ENCODE results near the gene PRUNE1.

Gene PRUNE1

DNA sequence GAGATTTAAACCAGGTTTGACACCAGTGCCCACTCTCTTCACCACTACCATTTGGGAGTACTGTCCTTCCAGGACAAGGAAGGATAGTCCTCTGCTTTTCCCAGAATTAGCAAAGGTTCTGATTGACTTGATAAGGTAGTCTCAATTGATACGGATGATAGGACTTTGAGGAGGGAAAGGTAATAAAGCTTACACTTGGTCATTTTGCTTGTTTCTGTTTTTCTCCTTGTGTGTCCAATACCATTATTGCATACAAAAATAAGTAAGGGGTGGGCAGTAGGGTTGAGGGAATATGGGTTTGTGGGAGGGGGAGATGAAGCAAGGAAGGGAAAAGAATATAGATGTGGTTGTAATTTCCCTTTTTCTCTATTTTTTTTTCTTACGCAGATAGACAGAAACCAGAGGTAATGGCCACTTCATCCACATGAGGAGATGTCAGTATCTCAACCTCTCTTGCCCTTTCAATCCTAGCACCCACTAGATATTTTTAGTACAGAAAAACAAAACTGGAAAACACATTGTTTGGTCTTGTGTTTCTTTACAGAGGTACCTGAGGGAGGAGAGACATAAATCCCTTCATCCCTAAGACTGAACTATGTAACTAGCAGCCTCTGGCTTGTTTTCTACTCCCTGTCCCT lies 41.9 kb downstream of the PRUNE1 start:
- DNase-seq (ENCODE audit: low spot score), result no peak

DNA sequence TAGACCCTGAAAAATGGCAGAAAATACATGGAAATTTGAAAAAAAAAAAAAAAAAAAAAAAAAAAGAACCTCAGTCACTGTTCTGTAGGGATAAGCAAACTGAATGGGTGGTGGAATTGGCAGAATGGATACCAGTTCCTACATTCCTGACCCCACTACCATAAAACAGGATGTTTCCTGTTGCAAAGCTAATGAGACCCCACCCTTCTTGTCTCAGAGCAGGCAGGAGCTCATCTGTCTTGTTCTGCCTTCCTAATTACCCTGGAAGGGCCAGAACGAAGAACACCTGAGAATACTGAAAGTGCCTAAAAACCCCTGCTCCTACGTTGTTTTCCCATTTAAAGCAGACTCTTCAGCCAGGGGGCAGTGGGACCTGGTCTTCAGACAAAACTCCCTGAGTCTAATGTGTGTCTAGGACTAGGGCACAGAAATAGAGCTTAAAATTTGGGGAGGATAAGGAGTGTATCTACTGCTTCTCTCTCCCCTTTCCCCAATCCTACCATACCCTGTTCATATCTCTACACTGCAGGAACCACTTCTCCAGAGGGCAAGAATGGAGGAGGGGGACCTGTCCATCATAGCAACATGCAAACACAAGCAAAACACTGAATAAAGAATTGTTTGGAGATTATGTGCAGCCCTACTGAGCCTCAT lies 43.2 kb downstream of the PRUNE1 start:
- DNase-seq (ENCODE audit: low spot score), result no peak

DNA sequence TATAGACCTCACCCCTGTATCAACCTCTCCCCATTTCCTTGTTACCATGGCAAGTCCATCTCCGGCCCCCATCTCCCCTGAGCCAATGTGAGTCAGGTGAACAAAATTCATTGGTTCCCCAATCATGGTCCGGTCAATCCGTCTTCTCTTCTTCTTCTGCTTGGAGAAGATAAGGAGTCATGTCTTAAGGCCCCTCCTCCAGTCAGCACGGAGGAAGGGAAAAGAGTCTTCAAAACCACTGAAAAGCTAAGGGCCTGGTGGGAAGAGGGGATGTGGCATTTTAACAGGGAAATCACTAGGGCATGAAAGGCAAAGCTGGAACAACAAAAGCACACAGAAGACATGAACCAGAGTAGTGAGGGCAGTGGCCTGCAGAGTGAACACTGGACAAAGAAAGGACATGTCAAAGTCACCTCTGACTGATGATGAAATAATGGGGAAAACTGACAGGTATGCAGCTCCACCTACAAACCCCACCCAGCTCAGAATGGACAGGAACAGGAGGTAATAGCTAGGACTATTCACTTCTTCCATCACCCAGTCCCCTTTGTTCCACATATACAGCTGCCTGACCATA lies 46.8 kb downstream of the PRUNE1 start:
- no peak for DNase-seq (ENCODE audit: low spot score)

DNA sequence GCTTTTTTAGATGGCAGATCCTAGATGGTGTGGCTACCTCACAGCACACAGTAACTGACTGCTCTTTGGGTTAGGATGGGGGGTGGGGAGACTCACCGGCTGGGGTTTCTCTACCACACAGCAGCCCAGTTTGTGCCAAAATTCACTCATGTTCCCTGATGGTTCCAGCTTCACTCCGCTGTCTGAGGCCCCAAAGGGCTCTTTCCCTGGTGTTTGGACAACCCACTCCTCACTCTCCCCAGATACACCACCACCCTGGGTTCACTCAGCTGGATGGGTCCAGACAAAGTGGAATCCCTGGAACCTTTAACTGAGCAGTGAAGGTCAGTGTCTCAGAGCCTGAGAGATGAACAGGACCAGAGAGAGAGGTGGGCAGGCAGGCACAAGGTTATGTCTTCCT lies 47.3 kb downstream of the PRUNE1 start:
- no peak for DNase-seq (ENCODE audit: low spot score)

DNA sequence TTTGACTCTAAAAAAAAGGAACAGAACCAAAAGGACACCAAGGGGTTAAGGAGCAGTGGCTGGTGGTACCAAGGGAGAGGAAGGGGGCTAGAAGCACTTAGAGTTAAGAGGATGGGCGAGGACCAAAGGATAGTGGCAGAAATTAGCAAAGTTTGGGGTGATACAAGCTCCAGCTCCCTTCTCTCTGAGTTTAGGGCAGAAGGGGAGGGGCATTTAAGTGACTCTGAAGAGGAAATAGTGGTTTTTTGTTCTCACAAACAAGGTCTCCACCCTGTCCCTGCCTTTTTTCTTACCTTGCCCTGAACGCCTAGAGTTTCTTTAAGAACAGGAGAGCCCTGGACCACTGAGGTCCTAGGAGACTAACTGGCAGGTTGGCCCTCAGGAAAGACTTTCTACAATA lies 47.9 kb downstream of the PRUNE1 start:
- peak; percentile 43 for DNase-seq (ENCODE audit: low spot score)

DNA sequence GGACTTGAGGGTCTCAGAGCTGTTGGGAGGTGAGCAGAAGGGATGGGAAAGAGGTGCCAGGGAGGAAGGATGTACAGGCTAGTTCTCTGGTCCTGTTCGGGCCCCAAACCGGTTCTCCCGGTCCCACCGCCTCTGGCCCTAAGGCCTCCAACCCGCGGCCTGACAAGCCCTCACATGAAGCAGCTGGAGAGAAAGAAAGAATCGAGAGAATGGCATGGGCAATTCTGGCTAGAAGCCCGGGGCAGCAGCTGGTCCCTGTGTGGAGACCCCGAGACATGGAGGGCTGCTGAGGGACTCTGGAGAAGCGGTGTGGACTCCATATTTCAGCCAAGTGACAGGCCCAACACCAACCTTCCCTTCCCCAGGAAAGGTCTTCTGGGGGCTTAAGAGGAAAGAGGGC lies 50.4 kb downstream of the PRUNE1 start:
- peak; percentile 6 for DNase-seq (ENCODE audit: low spot score)

DNA sequence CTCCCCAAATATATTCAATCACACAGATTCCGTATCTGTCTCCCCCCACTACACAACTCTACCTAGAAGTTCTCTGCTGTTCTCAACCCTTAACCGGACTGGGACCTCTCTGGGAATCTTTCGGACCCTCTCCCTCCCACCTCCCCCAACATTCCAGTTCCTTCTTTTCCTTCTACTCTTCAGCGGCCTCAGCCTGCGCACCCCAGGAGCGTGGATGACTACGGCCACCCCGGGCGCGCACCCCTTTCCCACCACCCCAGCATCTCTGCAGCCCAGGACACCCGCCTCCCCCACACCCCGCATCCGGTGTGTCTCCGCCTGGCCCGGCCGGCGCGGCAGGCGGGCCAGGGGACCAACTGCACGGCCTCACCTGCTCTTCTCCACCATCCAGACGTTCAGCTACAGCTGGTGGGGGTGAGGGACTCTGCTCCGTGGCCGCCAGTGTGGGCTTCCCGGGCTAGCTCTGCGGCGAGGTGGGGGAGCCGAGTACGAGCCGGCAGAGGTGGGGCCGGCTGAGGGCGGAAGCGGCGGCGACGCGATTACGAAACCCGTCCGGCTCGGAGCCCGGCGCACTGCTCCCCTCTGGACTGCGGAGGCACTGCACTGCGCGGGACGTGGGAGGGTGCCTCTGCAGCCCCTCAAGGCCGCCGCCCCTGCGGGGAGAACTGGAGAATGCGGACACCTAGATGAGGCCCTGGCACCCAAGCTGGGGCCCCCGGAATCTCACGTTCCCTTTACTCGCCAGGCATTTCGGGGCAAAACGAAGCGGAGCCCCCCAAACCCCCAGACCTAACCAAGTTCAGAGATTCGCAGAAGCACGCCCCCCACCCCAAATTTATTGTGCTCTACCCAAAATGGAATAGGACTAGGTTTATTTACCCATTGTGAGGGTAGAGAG lies 51.1 kb downstream of the PRUNE1 start, which contains the start of gene CDC42SE1:
Gene CDC42SE1, minus strand, starts transcription at position 514 of the 898 bp plus-strand sequence. CDS start 3,892 bp downstream, outside the sequence.
- DNase-seq (ENCODE audit: low spot score), result peak; percentile 88

DNA sequence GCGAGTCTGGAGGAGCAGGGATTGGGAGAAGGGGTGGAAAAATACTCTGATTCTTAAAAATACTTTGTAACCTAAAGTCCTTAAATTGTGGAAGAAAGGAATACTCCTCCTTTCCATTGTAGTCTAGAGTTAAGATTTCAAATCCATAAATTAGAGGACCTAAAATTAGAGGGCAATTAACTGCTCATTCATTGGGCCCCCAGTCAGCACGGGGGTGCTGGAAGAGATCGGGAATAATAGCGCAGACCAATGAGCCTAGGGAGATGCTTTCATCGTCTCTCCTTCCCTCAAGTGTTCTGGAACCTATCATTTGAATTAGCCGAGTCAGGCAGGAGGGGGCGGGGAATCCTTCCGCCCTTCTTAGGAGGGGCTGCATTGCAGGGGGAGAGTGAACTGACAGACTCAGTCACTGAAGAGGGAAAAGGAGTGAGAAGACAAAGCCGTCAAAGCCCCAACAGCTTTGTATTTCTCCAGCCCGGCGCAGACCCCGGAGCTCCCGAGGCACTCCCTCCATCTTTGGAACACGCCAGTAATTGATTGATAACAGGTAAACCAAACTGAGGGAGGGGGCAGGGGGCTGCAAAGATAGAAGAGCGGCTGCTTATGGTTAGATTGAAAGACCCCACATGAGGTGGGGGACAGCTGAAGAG lies 51.9 kb downstream of the PRUNE1 start, which contains the start of gene MLLT11:
Gene MLLT11, plus strand, starts transcription at position 391 of the 650 bp plus-strand sequence. CDS start 6,828 bp downstream, outside the sequence.
- no peak for DNase-seq (ENCODE audit: low spot score)

DNA sequence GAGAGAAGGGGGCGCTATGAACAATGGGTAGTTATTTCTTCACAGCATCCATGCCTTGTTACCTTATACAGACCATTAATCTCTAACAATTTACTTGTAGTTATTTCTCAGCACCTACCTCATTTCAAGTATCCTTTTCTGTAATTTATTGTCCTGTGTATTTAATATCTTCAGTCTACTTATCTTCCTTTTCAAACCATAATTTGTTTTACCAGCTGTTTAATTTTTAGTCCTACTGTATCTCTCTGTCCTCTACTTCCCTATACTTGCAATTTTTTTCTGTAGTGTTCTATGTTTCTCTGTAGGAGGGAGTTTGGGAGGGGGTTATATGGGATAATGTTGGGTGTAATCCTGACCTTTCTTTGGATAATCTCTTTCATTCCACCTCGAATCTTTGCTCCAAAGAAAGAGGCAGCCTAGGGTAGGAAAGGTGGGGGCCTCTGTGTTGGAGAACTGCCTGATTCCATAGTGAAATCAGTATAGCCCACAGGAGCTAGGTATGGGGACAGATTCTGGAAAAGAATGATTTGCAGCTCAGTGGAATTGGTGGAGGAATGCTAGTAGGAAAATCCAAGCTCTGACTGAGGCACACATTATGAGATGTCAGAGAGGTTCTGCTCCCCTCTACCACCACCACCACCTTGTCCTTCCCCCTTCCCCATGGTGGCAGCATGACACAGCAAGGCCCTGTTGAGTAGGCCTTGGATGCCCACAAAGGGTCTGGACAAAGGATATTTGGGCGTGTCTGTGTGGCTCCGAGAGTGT lies 52.6 kb downstream of the PRUNE1 start:
- DNase-seq (ENCODE audit: low spot score), result no peak

DNA sequence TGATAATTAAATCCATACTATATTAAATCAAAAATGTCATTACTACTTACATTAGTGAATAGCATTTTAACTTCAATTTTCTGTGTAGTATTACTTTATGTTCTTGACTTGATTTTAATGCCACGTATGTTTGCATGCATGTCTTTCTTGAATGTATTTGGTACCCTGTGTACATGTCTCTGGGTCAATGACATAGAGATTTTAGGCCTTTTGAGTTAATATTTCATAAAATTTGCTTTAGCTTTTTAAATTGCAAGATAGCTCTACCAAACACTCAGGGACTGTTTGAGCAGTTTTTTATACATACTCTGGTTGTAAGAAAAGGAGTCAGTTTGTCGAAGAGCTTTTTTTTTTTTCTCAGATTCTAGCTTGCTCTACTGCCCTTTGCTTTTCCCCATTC lies 53.5 kb downstream of the PRUNE1 start:
- DNase-seq (ENCODE audit: low spot score), result no peak

DNA sequence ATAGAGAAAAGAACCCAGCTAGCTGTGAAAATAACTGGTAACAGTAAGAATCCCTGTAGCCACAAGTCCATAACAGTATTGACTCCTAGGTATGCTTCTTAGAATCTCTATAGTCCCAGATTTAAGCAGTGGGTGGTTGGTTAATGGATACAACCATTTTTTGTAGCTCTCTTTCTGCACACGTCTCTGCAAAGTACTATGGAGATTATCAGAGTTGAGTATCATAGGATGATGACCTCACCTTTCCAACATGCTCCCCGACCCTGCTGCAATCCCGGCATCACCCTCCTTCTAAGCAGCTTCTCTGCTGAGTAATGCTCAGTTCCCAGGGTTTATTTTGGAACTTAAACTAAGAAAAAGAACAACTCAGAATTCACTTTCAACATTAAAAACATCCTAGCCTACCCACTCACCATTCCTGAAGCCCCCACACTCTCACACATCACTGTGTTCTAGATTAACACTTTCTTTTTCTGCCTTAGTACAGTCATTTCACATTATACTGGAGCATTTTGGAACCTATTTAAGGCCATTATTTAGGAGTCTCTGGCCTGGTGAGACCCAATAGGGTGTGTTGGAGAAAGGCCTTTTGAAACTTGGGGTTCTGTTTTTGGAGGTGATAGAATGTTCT lies 54.6 kb downstream of the PRUNE1 start:
- no peak for DNase-seq (ENCODE audit: low spot score)

DNA sequence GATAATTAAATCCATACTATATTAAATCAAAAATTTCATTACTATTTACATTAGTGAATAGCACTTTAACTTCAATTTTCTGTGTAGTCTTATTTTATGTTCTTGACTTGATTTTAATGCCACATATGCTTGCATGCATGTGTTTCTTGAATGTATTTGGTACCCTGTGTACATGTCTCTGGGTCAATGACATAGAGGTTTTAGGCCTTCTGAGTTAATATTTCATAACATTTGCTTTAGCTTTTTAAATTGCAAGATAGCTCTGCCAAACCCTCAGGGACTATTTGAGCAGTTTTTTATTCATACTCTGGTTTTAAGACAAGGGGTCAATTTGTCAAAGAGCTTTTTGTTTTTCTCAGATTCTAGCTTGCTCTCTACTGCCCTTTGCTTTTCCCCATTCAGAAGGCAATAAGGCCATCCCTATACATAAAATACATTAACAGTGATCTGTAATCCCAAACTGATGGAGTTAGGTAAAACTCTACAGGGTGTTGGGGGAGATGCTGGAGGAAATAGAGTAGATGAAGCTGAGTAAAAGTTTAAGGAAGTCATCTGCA lies 56.9 kb downstream of the PRUNE1 start:
- no peak for DNase-seq (ENCODE audit: low spot score)

DNA sequence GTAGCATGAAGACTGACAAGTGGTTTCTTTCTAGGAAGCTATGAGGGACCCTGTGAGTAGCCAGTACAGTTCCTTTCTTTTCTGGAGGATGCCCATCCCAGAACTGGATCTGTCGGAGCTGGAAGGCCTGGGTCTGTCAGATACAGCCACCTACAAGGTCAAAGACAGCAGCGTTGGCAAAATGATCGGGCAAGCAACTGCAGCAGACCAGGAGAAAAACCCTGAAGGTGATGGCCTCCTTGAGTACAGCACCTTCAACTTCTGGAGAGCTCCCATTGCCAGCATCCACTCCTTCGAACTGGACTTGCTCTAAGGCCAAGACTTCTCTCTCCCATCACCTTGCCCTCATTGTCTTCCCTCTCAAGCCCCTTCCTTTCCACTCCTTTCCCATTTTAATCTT lies 58.9 kb downstream of the PRUNE1 start:
- DNase-seq (ENCODE audit: low spot score), result no peak

DNA sequence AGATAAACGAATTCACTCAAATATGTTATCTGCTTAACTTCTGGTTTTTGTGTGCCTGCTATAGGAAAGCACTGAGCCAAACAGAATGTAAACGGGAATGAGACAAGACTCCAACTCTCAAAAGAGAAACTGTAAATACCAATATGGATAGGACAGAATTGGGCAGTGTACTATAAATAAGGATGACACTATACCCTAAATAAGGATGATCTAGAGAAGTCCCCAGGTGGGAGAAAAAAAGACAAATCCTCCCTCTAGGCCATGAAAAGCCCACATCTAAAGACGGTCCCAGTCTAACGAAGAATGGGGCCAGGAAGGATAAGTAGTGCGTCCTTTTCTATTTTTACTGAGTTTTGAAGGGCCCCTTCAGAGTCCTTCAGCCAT lies 60.8 kb downstream of the PRUNE1 start:
- no peak for DNase-seq (ENCODE audit: low spot score)

DNA sequence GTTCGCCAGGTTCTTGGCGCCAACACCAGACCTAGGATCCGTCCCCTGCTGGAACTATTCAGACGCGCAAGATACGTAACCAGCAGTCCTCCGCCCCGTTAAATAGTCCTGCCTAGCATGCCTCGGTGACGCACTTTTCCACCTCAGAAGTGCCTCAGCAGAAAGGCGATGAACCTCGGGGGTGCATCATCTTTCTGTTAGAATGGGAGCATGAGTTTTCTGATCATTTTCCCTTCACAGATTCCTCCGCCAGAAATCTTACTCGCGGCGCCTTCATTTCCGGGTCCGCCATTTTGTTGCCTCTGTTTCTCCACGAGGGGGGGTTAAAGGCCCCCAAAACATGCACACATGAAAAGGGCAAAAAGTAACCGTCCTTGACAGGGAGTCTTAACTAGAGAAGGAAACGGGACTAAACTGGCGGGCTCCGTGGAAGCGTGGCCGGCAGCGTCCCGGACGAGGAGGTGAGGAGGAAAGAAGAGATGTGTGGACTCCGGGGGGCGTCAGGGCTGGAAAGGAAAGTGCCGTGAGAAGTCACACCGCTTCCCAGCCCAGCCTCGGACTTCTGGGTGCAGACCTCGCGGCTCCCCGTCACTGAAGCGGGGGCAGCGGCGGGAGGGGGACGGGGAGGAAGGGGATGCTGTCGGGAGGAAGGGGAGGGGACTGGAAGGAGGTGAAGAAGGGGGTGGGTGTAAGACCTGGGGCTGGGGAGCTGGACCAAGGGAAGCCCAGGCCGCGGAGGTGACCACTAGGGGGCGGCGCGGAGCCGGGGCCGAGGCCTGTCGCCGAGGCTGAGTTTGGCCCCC lies 62.4 kb downstream of the PRUNE1 start, which contains the start of gene GABPB2:
Gene GABPB2, plus strand, starts transcription at position 288 of the 803 bp plus-strand sequence. CDS start 17,429 bp downstream, outside the sequence.
- DNase-seq (ENCODE audit: low spot score), result peak; percentile 93

DNA sequence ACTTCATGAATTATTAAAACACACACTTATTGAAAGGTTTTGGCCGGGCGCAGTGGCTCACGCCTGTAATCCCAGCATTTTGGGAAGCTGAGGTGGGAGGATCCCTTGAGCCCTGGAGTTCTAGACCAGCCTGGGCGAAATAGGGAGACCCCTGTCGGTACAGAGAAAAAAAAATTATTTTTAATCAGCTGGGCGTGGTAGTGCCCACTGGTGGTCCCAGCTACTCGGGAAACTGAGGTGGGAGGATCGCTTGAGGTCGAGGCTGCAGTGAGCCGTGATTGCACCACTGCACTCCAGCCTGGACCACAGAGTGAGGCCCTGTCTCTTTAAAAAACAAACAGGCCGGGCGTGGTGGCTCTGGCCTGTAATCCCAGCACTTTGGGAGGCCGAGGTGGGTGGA lies 64.0 kb downstream of the PRUNE1 start:
- DNase-seq (ENCODE audit: low spot score), result no peak
